HG03064 (cell line): Measurements from ENCODE around the gene LMO7.
"Not testable (repeated sequence)": the region's sequence is repeated elsewhere in the genome, so short reads cannot be mapped to it uniquely, and the experiment has no call there.

ENCODE experiments used
- ATAC-seq: cut with Tn5 transposase; IDR thresholded peaks from one replicate; pipeline ENCODE4 v1.9.1; 2021; ENCODE audit warnings: low read depth; ENCODE audit not compliant: unreplicated experiment

The LMO7 gene

DNA sequence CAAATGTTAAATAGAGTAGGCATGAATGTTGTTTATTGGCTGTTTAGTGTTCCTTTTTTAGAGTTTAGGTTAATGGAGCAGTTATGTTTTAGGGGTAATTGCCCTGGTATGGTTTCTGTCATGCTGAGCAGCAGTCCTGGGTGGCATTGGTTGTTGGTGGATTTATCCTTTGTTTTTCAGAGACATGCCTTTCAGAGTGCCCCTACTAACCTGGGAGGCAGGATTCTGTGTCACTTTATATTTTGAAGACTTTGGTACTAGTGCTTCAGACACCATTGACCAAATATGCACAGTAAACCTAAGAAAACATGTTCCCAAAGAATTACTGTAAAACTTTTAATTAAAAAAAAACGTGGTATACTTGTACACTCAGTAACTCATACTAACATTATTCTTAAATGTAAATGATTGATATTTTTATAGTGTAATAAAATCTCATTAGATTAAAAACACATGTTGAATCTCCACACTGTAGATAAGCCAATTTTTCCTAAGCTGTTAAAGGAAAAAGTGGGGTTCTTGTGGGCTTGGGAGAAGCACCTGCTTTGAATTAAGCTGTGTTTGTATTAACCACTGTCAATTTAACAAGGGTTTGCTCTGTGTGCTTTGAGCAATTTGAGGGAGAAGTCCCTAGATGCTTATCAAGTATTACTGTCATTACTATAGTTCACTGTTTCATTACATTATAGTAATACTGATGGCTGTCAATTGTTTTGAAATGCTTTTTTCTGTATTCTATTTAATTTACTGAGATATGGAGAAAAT is 133.2 kb downstream of the LMO7 start:
- no peak for ATAC-seq

DNA sequence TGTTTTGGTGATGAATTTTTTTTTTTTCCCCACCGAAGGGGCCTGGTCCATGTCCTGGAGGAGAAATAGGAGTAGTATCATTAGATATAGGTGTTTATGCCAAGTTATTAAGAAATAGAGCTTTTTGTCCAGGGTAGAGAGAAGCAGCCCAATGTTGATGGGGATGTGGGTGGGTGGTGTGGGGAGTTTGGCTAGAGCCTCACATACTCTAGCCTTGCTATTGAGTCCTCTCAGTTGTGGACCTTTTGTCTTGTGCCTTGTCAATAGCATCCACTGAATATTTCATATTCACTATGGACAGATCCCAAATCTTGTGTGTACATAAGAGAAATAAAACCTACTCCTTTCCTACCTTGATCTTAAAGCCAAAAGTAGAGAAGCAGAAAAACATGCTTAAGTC is 134.0 kb downstream of the LMO7 start:
- no peak for ATAC-seq

DNA sequence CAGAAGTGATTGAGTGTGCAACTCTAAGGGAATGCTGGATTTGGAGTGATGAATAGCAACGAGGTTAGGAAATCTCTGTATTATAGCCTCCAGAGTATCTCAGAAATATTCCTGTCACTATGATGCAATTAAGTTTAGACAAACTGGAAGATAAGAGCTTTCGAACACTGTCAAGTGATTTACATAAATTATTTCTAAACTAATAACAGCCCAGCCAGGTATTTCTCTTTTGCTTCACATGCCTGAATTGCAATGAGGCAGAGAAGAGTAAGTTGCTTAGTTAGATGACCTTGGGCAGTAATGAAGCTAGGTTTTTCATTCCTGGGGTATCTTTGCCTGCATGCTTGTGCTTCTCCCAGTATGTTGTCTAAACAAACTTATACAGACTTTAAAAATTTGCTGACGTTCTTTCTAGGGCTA is 134.5 kb downstream of the LMO7 start:
- no peak for ATAC-seq

DNA sequence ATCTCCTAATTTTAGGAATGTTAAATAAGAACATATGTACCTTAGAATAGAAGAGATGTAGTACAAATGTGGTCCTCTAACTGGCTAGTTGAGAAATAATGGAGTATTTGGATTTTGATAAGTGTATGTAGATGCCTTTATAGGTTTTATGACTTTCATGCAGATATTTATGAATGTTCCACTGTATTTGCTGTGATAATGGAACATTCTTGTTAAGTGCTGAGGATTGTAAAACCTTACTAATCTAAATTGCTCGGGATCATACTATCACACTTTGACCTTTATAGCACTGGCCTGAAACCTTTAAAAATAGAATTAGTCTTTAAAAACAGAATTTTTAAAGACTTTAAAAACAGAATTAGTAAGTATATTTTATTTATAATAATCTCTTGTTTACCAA is 135.1 kb downstream of the LMO7 start:
- ATAC-seq, result no peak

DNA sequence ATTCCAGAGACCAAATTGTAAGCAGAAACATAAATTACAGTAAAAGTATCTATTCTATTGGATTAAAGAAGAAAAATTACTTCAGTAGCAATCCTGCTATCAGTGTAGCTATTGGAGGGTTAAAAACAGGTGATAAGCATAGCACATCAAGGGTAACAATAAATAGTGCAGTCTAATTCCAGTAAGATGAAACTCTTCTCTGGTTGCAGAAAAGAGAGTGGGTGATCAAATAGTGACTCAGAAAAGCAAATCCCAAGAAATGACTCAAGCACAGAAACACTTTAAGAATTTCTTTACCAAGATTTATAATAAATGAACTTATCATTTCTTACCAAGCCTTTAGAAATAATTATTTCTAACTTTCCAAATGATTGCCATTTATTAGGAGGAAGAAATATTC is 135.7 kb downstream of the LMO7 start:
- no peak for ATAC-seq

DNA sequence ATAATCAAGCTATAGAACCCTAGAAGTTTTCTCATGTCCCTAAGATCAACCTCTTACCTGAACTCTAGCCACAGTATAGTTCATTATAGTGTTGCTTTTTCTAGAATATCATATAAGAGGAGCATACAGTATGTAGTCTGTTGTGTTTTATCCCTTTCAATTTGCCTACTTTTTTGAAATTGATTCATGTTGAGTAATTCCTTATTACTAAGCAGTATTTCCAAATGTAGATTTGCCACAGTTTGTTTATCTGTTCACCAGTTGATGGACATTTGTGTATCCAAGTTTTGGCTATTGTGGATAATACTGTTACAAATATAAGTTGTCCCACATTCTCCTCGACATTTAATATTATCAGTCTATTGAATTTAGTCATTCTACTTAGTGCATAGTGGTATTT is 138.0 kb downstream of the LMO7 start:
- ATAC-seq, result no peak

DNA sequence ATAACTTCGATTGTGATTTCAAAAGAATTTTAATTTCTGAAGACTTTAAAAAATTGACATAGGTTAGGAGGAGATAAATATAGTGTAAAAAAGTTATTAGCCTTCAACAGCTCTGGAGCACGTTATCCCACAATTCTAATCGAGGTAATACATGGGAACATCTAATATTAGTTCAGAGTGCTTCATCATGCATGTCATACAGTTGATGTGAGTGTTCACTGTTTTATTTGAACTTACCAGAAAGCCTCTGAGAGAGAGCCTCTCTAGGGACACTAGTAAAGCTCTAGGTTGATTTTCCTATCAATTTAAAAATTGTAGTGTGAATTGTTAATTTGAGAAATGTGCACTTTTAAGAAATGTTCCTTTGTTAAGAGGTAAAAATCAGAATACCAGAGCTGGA is 140.4 kb downstream of the LMO7 start:
- ATAC-seq, result no peak

DNA sequence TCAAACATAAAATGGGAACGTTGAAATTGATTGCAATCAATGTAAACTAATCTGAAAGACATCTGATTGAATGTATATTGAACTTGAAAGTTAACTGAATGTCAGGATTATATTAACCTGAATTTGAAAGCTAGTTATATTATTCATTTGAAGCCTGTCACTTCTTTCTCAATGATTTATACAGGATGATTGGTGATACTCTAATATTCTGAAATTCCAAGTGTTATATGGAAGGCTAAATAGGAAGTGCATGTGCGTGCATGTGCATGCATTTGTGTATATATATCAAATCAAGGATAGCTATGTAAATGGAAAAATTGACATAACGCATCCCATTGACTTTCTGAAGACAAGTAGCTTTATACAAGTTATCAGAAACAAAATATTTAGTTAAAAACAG is 143.3 kb downstream of the LMO7 start:
- ATAC-seq, result no peak

DNA sequence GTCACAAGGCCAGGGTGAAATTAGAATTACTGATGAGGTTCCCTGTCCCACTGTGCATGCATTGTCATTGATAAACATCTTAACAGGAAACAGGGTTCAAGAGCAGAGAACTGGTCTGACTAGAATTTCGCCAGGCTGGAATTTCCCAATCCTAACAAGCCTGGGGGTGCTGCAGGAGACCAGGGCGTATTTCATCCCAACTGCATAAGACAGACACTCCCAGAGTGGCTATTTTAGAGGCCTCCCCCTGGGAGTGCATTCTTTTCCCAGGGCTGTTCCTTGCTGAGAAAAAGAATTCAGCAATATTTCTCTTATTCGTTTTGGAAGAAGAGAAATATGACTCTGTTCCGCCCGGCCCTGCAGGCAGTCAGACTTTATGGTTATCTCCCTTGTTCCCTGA is 144.0 kb downstream of the LMO7 start:
- not testable (repeated sequence) for ATAC-seq

DNA sequence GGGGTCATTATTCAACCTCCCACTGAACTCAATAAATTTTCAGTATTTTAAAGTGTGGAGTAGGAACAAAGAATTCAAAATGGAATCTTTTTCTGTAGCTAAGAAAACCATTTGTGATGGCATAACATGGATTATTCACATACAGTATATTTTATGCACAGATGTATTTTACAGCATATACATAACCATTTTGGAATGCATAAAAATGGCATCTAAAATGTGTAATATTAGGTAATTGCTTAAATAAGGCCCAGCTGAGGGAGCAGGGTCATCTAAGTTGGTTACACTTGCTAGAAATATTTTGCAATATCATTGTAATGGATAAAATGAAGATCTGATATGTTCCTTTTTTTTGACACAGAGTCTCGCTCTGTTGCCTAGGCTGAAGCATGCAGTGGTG is 146.9 kb downstream of the LMO7 start:
- ATAC-seq, result no peak

DNA sequence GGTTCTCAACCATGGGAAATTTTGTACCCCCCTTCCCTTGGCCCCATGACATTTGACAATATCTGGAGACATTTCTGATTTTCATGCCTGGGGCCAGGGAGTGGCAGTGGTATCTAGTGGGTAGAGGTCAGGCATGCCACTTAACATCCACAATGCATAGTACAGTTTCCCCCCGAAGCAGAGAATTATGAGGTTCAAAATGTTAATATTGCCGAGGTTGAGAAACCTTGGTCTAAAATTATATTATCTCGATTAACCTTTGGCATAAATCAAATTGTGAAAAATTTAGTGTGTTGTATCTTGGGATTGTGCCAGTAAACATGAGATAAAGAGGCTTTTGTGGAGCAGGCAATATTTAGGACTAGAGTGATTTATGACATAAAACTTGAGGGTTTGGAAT is 147.9 kb downstream of the LMO7 start:
- ATAC-seq, result no peak

DNA sequence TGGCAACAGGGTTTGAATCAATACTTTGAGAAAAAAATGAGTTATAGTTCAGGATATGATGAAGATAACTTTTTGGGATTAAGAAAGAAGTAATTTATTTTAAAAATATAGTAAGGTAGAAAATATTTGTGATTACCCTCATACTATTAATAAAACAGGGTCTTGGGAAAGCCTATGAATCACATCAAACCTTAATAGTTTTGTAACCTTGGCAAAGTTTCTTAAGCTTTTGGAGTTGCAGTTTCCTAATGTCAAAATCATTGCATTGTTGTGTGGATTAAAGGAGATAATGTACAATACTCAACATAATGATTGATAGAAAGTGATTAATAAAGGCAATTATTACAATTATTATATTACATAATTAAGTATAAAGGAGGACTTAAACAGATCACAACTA is 149.0 kb downstream of the LMO7 start:
- no peak for ATAC-seq

DNA sequence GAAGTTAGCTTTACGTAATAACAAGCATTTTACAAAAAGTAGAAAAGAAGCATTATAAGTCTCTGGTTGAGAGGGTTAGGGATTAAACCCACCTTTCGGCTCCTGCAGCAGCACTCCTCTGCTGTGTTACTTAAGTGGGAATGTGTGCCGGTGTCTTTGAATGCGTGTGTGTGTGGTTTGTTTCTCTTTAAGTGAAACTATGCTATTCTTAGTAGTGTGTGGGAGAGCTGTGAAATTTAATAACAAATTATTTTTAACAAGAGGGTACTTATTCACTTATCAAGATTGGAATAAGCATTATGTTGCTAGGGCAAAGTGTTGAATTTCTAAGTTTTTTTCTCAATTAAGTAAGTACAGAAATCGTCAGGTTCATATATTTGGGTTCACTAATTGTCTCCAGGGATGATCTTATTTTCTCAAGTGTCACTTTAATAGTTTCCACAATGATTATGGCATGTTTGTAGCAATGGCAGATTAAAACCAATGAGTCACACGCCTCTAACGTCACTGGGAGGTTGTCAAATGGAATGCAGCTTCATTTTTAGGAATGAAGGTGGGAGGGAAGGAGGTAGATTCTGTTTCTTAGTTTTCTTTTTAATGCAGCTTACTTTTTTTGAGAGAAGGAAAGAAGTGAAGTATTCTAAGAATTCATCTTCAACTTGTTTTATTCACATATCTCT is 151.3 kb downstream of the LMO7 start:
- ATAC-seq, result no peak

DNA sequence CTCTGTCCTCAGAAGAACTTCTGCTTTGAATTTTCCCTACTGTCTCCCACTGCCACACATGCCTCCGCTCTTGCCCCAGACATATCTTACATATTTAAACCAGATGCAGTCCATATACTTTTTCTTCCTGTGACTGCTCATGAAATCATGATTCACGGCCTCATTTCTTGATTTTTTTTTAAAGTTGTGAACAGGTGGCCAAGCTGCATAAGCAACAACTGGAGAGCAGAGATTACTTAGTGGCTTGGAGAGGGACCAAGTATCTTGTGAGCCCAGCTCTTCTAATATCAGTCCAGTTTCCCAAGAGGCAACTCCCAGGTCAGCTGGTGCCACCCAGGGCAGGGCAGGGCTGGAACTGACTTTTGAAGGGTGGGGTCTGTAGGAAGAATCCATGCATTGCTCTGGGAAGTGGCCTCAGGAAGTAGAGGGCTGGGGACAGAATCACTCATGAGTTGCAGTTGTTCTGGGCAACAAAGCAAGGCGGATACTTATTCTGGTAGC is 152.4 kb downstream of the LMO7 start:
- ATAC-seq, result no peak

DNA sequence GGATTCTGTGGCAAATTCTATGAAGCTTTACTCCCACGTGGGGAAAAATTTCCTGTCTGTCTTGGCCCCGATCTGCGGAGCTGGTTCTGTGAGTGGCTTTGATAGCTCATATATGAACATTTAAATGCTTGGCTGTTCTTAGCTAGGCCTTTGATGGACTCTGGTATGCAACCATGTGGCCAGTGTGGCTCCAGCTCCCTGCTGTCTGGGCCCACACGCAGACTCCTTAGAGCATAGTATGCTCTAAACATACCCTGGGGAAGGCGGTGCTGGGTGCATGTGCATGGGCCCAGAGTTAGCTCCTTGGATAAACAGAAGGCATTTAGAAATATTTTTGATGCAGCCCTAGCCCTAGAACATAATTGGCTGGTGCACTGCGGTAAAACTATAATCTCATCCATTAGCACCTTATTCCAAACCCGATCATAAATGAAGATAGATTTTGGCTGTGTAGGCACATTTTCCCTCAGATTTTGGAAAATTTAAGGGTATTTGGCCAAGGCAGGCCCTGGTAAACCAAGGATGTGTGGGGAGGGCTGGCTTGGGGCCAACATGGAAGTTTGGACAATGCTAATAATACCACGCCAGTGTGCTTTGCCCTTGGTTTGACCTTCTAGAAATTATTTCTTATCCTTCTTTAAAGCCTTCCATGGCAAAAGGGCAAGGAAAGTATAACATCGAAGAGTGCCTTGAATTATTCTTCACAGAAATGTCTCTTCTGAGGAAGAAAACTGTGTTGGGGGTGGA is 153.5 kb downstream of the LMO7 start:
- ATAC-seq, result no peak

DNA sequence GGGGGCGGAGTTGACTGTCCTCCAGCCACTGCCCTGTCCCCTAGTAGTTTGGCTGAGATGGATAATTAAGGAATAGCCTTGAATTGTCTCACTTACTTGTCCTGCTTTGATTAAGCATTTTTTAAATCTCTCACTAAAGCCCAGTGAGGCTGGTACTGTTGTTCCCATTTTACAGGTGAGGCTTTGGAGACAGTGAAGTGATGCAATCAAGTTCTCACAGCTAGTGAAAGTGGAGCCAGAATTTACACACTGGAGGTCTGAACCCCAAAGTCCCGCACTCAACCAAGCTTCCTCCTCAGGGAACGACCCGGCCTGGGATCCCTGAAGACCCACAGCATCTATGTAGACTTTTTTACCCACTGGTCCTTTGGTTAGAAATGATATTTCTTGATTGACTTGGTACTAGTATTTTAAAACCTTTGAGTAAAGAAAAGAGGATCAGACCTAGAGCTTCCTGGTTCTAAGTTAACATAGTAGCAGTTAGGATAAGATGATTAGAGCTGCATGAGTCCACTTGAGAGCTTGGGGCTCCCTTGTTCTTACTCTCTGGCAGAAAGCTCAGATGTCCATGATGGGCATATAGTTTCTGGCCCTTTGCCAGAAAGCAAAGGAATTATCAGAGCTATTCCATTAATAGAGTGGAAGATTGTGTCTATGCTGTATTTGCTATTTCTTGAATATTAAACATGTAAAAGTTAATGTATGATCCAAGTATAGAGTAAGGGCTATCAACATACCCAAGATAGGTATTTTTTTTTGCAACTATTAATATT is 154.3 kb downstream of the LMO7 start:
- ATAC-seq, result no peak

DNA sequence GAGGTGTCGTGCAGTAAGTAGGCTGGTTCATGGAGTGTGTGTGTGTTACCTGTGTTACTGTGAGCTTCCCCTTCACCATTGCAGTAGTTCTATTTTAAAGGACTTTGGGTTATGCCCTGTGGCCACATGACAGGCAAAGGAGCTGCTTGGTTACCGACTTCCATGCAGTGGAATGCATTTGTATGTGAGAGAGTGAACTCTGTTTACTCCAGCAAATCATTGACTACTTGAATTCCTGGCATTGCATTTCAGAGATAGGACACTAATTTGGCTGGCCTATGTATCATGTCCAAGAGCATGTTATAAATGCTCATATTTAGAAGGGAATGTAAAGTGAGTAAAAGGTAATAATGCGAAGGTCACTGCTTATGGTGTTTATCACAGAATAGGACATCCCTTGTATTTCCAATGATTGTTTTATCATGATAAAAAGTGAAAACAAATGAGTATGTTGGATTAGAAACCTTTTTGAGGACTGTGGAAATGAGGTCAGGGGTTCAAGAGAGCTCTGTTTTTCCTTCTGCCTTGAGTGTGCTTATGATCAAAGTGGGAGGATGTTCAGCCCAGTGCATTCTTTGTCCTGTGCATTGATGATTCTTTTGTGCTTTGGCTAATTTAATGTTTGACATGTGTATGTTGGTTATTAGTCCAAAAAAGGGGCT is 156.5 kb downstream of the LMO7 start:
- ATAC-seq, result no peak

DNA sequence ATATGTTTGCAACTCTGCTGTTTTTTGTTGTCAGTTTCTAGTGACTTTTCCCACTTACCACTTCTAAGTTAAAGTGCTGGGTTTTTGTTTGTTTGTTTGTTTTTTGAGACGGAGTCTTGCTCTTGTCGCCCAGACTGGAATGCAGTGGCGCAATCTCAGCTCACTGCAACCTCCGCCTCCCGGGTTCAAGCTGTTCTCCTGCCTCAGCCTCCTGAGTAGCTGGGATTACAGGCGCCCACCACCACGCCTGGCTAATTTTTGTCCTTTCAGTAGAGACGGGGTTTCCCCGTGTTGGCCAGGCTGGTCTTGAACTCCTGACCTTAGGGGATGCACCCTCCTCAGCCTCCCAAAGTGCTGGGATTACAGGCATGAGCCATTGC is 157.0 kb downstream of the LMO7 start:
- ATAC-seq, result not testable (repeated sequence)

DNA sequence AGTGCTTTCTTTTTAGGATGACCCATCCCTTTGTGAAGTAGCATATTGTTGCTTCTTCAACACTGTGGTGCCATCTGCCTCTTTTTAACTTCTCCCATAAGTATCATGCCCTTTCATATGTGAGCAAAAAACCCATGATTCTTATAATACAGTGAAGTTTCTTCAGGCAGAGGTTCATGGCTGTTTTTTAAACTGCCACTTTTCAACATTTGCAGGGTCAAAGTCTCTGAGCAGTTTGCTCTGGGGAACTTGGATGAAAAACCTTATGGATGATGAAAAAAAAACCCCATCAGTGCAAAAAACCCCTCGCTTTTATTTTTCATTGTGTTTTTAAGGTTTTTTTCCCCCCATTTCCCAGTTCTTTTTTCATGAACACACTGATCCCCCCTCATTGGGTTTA is 158.5 kb downstream of the LMO7 start:
- ATAC-seq, result no peak

DNA sequence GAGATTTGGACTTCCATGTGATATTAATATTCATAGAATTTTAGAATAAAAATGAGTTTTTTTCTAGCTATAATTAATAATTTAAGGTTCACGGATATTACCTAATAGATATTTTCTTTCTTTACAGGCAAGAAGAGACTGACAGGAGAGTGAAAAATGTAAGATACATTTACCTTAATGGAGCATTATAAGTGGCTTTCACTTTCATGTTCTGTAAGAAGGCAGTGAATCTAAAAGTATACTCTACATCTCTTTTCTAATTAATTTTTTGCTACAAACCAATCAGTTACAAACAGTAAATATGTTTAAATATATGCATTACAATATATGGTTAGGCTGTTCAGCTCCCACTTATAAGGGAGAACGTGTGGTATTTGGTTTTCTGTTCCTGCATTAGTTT is 159.1 kb downstream of the LMO7 start:
- ATAC-seq, result no peak
